LNCAP (cell line): ENCODE results near the gene LRRIQ3.

Experiments
- TF ChIP-seq, protein P1 (sequence below): fragments of 450-650 bp; IDR thresholded peaks from 2 replicates; pipeline ENCODE4 v1.5.1; 2017; ENCODE audit warnings: mild to moderate bottlenecking

LRRIQ3 gene

DNA sequence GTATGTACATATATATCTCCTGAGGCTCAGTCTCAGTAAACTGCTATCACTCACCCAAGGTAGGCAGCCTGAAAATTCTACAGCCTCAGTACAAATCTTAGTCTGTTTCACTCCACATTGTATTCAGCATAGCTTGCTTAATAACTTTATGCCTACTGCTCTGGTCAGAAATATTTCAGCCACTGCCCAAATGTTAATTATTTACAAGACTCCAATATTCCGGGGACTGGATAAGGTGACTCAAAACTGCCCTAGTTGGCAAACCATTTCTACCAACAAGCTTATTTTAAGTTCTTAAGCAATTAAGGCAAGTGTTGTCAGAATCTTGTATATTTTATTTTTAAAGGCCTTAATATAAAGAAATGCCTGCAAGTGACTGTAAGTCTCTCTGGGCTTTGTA lies 114.8 kb downstream of the LRRIQ3 start:
- TF ChIP-seq, protein P1, sequence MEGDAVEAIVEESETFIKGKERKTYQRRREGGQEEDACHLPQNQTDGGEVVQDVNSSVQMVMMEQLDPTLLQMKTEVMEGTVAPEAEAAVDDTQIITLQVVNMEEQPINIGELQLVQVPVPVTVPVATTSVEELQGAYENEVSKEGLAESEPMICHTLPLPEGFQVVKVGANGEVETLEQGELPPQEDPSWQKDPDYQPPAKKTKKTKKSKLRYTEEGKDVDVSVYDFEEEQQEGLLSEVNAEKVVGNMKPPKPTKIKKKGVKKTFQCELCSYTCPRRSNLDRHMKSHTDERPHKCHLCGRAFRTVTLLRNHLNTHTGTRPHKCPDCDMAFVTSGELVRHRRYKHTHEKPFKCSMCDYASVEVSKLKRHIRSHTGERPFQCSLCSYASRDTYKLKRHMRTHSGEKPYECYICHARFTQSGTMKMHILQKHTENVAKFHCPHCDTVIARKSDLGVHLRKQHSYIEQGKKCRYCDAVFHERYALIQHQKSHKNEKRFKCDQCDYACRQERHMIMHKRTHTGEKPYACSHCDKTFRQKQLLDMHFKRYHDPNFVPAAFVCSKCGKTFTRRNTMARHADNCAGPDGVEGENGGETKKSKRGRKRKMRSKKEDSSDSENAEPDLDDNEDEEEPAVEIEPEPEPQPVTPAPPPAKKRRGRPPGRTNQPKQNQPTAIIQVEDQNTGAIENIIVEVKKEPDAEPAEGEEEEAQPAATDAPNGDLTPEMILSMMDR: no peak

GRCh38 chr1:74065081-74065480 lies 132.9 kb downstream of the LRRIQ3 start:
- TF ChIP-seq, protein P1: no peak

GRCh38 chr1:74057719-74058118 lies 140.3 kb downstream of the LRRIQ3 start:
- TF ChIP-seq, protein P1: no peak

GRCh38 chr1:74053407-74053806 lies 144.6 kb downstream of the LRRIQ3 start:
- TF ChIP-seq, protein P1: no peak

GRCh38 chr1:74050386-74050785 lies 147.6 kb downstream of the LRRIQ3 start:
- TF ChIP-seq, protein P1: no peak

DNA sequence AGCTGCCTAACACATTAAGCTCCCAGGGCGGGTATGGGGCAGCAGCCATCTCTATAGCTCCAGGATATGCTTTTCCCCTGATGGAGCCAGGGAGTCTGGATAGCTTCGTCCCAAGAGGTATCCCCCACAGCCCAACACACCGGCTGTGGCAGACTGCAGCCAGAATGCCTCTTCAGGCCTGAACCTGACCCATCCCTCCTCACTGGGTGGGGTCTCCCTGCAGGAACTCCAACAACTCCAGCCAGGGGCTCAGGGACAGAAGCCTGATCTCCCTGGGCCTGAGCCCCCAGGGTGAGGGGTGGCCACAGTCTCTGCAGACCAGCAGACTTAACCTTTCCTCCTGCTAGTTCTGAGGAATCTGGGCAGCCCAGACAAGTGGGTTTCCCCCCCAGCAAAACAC lies 159.9 kb downstream of the LRRIQ3 start:
- TF ChIP-seq, protein P1: no peak

DNA sequence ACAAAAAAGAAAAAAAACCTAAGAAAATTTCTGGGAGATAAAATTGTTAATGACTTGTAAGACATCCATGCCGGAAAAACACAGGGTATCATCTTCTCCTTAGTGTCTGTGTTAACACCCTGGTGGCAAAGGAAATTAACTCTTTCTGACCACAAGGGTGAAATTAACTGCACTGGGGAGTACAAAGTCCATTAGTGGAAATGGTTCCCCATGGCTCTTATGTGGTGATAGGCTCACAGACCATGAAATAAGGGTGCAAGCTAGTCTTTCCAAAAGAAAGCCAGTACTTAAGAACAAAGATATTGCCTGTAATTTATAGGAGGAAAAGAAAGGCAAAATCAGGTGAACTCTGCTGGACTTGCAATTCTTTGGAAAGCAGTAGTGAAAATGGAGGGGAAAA lies 185.4 kb downstream of the LRRIQ3 start:
- TF ChIP-seq, protein P1: no peak

DNA sequence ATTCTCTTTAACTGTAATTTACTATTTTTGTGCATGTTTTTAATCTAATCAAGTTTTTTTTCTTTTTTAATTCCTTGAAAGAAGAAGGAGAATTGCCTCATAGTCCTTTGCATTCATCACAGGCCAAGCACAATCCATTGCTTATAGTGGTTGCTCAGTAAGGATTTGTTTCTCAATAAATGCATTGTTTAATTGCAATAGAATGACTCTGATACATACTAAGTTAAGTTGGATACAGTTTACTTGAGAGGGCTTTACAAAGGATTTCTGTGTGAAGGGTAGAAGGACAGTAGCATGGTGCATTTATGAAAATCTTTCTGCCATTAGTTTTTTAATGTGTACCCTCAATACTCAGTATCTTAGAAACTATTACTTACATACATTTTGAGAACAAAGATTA lies 186.2 kb downstream of the LRRIQ3 start:
- TF ChIP-seq, protein P1: no peak
